Mesothelial cell of epicardium (in vitro differentiated cells): ENCODE data around the gene BRD2. TPM values are rescaled to one million over a fixed set of nuclear protein-coding genes. Genes with fewer than 3 reads are reported as not detected.

ENCODE experiments used
- DNase-seq, 2 experiments: peaks; one replicate each; pipeline ENCODE4 v3.0.0; 2021; ENCODE audit warnings: low spot score in 2 of 2; ENCODE audit not compliant: unreplicated experiment in 2 of 2
- H3K27ac Mint-ChIP-seq: 2 replicates; pipeline ENCODE4 v1.8.0; 2021; ENCODE audit warnings: mixed read lengths
- H3K27me3 Mint-ChIP-seq: 2 replicates; pipeline ENCODE4 v1.8.0; 2021; ENCODE audit warnings: low read depth, mixed read lengths
- H3K36me3 Mint-ChIP-seq: 2 replicates; pipeline ENCODE4 v1.8.0; 2021; ENCODE audit warnings: mixed read lengths
- H3K4me1 Mint-ChIP-seq: 2 replicates; pipeline ENCODE4 v1.8.0; 2021; ENCODE audit warnings: mixed read lengths
- H3K4me3 Mint-ChIP-seq: 2 replicates; pipeline ENCODE4 v1.8.0; 2021; ENCODE audit warnings: mild to moderate bottlenecking, moderate library complexity, mixed read lengths
- H3K9me3 Mint-ChIP-seq: 2 replicates; pipeline ENCODE4 v1.8.0; 2021; ENCODE audit warnings: mixed read lengths
- CTCF ChIP-seq: fragments of 200-600 bp; sonication (generic); IDR thresholded peaks from one replicate; pipeline ENCODE4 v1.5.0; 2021; ENCODE audit warnings: antibody characterized with exemption; ENCODE audit not compliant: unreplicated experiment
- total RNA-seq: library from RNA; stranded (reverse); gene quantifications from 3 replicates; pipeline ENCODE4 v1.2.1, GENCODE V29; 2021

BRD2 gene
- total RNA-seq, 1 donor from 2014 or later: 246 TPM

GRCh38 chr6:33017018-33017417, 48.6 kb downstream of the BRD2 start:
- Mint-ChIP-seq H3K4me1 (no peaks in the 10 kb centered on the region), H3K27ac (no peak overlapping the region), H3K36me3 (no peaks in the 10 kb centered on the region), H3K4me3 (no peak overlapping the region), H3K9me3 (no peaks in the 10 kb centered on the region), H3K27me3 (peaks cover 70% of the 10 kb centered on the region)
- no peak for DNase-seq
- TF ChIP-seq CTCF: no peak

- DNase-seq: no peak
- H3K4me1 Mint-ChIP-seq: no peaks in the 10 kb centered on the region
- no peaks in the 10 kb centered on the region for H3K9me3 Mint-ChIP-seq
- no peak overlapping the region for H3K27ac Mint-ChIP-seq
- no peak overlapping the region for H3K4me3 Mint-ChIP-seq
- peaks cover 67% of the 10 kb centered on the region for H3K27me3 Mint-ChIP-seq
- no peak for TF ChIP-seq CTCF
- H3K36me3 Mint-ChIP-seq: no peaks in the 10 kb centered on the region
These were observed 49.4 kb downstream of the BRD2 start for GRCh38 chr6:33017694-33018353.

GRCh38 chr6:33018418-33018817, 50.0 kb downstream of the BRD2 start:
- TF ChIP-seq CTCF: no peak
- Mint-ChIP-seq H3K4me1 (no peaks in the 10 kb centered on the region), H3K27ac (no peak overlapping the region), H3K36me3 (no peaks in the 10 kb centered on the region), H3K27me3 (peaks cover 66% of the 10 kb centered on the region), H3K4me3 (no peak overlapping the region), H3K9me3 (no peaks in the 10 kb centered on the region)
- DNase-seq: no peak

- H3K36me3 Mint-ChIP-seq: no peaks in the 10 kb centered on the region
- no peak overlapping the region for H3K4me3 Mint-ChIP-seq
- no peaks in the 10 kb centered on the region for H3K4me1 Mint-ChIP-seq
- DNase-seq: no peak
- no peaks in the 10 kb centered on the region for H3K9me3 Mint-ChIP-seq
- no peak for TF ChIP-seq CTCF
- peaks cover 61% of the 10 kb centered on the region for H3K27me3 Mint-ChIP-seq
- H3K27ac Mint-ChIP-seq: no peak overlapping the region
These were observed 50.5 kb downstream of the BRD2 start for GRCh38 chr6:33018904-33019303.

GRCh38 chr6:33019372-33019771, 51.0 kb downstream of the BRD2 start:
- Mint-ChIP-seq H3K4me3 (no peak overlapping the region), H3K4me1 (no peaks in the 10 kb centered on the region), H3K36me3 (no peaks in the 10 kb centered on the region), H3K9me3 (no peaks in the 10 kb centered on the region), H3K27me3 (peaks cover 59% of the 10 kb centered on the region), H3K27ac (no peak overlapping the region)
- no peak for TF ChIP-seq CTCF
- no peak for DNase-seq

- TF ChIP-seq CTCF: no peak
- H3K9me3 Mint-ChIP-seq: no peaks in the 10 kb centered on the region
- H3K4me1 Mint-ChIP-seq: no peaks in the 10 kb centered on the region
- H3K36me3 Mint-ChIP-seq: no peaks in the 10 kb centered on the region
- peaks cover 66% of the 10 kb centered on the region for H3K27me3 Mint-ChIP-seq
- no peak overlapping the region for H3K4me3 Mint-ChIP-seq
- no peak for DNase-seq
- no peak overlapping the region for H3K27ac Mint-ChIP-seq
These were observed 53.5 kb downstream of the BRD2 start for GRCh38 chr6:33021917-33022316.
